NCI-H2196 (cell line): ENCODE measurements around the gene ZSCAN18.

Experiments
- DNase-seq: peaks from one replicate; lab custom pipeline; 2025; ENCODE audit not compliant: unreplicated experiment; lab: John Stamatoyannopoulos, UW

ZSCAN18 gene

DNA sequence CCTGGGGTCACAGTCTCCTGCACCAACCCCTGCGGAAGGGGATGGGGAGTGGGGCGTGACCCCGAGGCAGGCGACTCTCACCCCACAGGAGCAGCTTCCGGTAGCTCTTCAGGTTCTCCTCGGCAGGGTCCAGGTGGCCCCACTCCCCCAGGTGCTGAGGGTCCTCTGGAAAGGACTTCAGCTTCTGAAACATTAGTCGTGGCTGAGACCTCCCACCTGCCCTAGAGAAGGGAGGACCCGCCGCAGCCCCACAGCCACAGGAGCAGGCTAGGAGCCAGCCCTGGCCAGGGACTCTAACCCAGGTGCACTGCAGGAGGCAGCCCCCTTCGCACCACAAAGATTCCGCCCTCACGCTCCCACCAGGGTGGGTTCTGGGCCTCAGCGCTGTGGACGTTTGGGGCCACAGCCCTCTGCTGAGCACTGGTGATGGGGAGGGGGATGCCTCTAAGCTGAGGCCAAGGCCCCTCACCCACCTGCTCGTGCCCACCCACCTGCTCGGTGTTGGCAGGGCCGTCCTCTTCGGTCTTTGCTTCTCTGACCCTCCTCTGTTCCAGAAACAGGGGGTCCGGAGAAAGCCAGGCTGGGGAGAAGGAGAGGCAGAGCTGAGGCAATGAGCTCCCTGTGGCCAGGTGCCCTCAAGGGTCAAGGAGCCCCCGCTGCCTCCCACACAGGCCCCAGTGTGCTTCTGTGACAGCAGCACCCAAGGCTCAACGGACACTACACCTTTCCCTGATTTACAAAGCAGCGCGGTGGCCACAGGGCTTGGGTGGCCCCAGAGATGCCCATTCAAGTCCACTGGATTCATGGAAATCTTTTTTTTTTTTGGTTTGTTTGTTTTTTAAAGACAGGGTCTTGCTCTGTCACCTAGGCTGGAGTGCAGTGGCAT lies 11.0 kb downstream of the ZSCAN18 start:
- DNase-seq = no peak

DNA sequence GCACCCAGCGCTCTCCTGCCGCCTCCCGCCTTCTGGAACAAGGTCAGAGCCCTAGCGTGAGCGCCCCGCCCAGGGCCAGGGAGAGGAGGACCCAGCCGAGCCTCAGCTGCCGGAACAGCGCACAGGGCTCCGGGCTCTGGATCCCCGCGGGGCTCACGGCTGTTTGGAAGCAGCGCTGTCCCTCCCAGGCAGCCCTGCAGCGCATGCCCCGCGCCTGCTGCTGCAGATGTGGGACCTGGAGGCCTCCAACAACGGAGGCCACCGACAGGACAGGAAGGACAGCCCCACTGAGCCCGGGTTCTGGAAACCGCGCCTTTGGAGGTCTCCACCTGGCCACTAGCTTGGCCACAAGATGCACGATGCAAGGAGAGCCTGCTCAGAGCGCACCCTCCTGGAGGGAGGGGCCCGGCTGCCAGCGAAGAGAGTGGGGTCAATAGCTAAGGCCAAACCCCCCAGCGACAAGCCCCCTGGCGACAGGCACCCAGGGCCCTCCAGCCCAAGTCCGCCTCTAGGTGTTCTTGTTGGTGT lies 12.6 kb downstream of the ZSCAN18 start:
- DNase-seq = no peak

DNA sequence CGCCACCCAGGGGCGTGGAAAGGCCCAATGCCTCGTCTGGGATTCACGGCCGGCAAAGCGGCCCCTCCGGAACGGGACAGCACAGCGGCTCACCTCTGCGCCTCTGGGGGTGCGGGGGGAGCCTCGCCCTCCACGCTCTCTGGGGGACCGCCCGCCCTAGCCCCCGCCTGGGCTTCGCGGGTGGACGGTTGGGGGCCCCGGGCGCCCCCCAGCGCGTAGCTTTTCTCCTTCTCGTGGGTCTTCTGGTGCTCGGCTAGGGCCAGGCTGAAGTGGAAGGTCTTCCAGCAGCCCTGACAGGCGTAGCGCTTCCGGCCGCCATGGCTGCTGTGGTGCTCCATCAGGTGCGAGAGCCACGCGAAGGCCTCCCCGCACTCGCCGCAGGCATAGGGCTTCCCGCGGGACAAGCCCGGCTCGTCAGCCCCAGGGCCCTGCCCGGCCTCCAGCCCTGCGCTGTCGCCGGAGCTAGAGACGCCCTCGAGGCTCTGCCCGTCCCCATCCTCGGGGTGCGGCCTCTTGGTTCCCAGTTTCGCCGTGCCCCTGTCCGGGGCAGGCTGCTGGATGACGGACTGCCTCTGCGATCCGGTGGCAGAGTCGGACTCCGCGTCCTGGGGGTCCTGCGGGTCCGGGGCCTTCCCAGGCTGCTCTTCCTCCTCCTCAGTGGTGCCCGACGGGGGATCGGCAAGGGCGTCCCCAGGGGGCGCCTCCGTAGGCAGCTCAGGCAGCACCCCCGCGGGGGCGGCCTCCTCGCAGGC lies 13.3 kb downstream of the ZSCAN18 start:
- DNase-seq = no peak

DNA sequence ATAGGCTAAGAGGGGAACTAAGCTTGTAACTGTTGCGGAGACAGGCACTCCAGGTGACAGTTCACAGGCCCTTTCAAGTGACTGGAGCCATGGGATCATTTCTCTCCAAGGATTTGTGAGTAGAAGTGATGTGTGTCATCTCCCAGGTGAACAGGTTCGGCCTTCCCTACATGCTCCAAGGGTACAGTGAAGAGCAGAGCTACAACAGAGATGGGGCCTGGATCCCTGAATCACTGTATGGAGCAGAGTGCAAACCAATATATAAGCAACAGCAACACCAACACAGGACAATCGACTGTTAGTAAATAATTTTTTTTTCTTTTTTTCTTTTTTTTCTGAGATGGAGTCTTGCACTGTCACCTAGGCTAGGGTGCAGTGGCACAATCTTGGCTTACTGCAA lies 15.0 kb downstream of the ZSCAN18 start:
- no peak for DNase-seq

DNA sequence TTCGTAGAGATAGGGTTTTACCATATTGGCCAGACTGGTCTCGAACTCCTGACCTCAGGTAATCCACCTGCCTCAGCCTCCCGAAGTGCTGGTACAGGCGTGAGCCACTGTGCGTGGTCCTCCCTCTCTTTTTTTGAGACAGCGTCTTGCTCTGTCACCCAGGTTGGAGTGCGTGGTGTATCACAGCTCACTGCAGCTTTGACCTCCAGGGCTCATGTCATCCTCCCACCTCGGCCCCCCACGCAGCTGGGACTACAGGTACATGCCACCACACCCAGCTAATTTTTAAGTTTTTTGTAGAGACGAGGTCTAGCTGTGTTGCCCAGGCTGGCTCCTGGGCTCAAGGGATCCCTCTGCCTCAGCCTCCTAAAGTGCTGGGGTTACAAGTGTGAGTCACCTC lies 18.2 kb downstream of the ZSCAN18 start:
- DNase-seq = no peak

DNA sequence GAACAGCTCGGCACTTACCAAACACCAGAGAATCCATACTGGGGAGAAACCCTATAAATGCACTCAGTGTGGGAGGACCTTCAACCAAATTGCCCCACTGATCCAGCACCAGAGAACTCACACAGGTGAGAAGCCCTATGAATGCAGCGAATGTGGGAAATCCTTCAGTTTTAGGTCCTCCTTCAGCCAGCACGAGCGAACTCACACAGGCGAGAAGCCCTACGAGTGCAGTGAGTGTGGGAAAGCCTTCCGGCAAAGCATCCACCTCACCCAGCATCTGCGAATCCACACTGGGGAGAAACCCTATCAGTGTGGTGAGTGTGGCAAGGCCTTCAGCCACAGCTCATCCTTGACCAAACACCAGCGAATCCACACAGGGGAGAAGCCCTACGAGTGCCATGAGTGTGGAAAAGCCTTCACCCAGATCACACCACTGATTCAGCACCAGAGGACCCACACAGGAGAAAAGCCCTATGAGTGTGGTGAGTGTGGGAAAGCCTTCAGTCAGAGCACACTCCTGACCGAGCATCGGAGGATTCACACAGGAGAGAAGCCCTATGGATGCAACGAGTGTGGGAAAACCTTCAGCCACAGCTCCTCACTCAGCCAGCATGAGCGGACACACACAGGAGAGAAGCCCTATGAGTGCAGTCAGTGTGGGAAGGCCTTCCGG lies 30.7 kb downstream of the ZSCAN18 start:
- no peak for DNase-seq

DNA sequence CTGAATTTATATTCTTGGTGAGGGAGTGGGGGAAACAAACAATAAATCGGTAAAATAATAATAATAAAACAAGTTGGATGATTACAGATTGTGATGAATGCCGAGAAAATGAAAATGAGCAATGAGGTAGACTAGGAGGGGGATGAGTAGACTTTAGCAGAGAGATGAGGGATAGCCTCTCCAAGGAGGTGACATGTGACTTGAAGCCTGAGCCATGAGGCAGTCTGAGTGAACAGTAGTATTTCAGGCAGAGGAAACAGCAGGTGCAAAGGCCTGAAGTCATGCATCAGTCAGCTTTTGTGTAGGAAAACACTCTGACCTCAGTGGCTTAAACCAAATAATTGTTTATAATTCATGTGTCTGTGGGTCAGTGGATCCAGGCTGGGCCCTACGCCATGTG lies 34.3 kb downstream of the ZSCAN18 start:
- DNase-seq = no peak

DNA sequence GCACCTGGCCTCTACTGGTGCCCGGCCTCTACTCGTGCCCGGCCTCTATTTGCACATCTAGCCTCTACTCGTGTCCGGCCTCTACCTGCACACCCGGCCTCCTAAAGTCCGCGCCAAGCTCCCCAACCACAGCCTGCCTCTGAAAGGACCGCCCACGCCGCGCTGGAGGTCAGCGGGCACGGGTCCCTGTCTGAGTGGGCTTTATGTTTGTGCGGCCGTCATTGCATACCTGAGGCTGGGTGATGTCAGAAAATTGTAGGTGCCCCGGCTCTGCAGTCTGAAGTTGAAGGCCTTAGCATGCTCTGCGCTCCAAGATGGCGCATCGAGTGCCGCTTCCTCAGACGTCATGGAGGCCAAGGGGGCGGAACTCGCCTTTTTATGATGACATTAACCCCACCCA lies 37.8 kb downstream of the ZSCAN18 start:
- DNase-seq = no peak

DNA sequence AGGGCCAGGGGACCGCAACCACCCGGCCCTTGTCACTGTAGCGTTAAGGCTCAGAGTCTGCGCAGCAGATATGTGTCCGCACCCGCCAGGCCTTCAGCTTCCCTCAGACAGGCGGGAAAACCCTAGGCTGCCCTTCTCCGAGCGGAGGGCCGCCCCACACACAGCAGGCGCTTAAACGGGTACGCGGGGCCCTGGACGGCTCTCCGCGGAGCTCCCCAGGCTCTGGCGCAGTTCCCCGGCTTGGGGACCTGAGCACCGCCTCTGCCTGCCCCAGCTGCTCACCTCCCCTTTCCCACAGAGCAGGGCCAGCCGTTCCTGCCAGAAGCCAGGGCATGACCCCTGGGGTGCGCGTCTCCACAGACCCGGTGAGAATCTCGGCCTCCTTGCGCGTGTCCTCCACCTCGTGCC lies 38.4 kb downstream of the ZSCAN18 start:
- no peak for DNase-seq

DNA sequence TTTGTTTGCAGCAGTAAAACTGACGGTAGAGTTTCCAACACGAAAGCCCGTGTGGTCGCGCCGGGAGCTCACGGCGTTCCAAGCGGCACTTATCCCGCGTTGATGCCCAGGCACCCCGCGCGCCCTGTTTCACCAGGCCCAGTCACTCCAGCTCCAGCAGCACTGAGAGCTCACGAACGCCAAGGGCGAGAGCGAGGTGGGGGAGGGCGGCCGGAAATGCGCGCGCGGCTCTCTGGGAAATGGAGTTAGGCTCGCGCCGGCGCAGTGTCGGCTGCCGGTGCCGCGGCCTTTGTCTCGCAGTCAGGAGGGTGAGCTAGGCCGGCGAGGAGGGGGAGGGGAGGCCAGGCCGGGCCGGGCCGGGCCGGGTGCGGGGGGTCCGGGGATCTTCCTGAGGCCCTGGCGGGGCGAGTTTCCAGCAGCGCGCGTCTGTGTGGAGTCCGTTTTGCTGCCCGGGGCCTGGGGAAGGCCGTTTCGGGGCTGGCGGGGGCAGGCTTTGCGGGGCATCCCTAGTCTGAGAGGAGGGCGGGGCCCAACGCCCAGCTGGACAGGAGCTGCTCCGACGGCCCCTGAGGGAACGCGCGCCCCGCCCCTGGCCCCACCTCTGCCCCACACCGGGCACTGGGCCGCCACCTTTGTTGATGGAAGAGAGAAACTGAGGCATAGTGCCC lies 38.9 kb downstream of the ZSCAN18 start, which contains the start of gene ZNF135:
TSS of gene ZNF135 (plus strand) at position 280 of the 668 bp plus-strand sequence. CDS start 721 bp downstream, outside the sequence.
- no peak for DNase-seq

DNA sequence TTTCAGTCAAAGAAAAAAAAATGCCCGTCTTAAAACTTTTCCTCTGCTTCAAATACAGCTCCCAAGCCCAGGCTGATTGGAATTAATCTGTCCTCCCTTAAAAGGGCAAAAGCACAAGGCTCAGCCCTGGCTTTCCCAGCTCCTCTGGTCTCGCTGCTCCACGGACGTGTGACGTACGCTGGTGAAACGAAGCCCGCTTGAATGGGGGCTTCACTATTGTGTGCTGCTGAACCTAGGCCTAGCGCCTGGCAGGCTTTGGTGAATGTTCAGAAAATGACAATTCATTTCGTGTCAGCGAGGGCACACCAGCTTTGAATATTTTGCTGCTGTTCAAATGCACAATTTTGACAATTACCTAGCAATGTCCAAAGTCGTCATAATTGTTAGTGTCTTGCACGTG lies 39.6 kb downstream of the ZSCAN18 start:
- DNase-seq = no peak

DNA sequence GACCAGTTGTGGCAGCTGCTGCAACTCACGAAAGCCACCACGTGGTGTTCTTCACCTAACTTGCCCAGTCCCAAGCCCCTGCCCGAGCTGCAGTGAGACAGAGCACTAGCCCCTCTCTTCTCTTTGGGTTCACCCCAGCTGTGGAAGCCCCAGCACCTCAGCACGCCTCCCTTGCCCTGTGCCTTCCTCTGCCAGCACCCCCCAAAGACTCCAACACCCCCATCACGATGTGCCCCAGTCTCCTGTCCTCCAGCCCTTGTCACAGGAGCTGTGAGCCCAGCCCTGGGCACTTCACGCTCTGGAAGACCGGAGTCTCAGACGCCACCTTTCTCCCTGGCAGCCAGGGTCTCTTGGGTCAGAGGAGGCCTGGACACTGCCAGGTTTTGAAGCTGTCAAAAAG lies 41.2 kb downstream of the ZSCAN18 start:
- DNase-seq = no peak

DNA sequence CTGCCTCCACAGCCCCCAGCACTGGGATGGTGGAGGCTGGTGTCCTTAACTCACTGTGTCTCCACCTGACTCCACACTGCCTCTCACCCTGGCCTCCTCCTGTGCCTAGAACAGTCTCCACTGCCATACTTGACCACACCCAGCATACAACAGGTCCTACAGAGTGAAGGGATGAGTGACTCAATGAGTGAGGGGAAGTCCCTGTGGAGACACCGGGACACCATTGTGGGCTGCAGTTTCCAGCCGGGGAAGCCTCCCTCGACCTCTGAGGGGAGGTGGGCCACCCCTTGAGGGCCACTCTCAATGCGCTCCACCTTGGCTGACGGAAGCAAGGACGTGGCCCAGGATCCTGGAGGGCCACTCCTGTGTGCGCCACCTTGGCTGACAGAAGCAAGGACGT lies 41.8 kb downstream of the ZSCAN18 start:
- DNase-seq = no peak

DNA sequence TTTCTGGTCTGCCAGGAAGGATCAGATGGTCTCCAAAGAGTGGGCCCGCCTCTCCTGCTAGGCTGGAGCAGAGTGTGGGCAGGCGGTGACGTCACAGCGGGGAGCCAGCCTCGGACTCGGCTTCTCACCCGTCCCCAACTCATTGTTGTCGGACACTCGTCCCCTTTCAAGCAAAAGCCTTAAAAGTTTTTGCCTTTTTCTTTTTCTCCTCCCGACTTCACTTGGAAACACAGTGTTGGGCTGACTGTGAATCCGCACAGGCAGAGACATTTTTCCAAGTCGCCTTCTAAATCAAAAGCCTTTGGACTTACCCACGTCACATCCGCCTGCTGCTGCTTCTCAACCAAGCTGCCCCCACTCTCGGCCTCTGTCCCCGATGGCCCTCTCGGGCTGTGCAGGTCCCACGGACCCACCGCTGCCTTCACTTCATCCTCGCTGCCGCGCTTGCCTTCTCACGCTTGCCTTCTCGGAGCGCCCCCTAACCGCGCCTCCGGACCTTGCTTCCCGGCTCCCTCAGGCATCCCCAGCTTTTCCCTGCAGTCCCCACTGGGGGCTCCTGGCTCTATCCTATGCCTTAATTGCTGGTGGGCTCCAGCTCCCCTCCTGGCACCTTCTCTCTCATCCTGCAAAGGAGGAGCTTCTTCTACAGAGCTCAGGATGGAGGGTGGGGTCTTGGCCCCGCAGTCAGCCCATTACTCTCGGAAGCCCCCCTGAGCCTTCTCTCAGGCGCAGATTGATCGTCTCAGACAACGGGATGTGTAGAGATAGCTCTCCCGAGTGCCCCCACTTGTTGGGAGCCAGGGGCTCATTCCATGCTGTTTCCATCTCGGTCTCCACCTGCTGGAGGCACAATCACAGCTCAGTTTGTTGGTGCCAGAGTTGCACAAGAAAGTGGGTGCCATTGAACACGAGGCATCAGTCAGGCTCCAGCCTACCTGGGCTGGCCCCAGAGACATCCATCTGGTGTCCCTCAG lies 42.8 kb downstream of the ZSCAN18 start:
- DNase-seq = no peak

DNA sequence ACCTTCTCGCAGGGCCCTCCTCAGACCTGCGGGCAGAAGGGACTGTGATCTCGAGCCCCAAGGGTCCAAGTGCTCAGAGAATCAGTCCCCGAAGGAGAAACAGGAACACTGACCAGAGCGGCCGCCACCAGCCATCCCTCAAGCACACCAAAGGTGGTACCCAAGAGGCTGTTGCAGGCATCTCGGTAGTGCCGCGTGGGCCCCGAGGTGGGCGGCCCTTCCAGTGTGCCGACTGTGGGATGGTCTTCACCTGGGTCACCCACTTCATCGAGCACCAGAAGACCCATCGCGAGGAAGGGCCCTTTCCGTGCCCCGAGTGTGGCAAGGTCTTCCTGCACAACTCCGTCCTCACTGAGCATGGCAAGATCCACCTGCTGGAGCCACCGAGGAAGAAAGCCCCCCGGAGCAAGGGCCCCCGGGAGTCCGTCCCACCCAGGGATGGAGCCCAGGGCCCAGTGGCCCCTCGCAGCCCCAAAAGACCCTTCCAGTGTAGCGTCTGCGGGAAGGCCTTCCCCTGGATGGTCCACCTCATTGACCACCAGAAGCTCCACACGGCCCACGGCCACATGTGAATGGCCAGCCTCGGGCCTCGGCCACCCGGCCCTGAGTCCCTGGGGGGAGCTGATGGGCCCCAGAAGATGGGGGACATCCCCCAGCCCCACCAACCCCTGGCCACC lies 44.4 kb downstream of the ZSCAN18 start:
- no peak for DNase-seq

DNA sequence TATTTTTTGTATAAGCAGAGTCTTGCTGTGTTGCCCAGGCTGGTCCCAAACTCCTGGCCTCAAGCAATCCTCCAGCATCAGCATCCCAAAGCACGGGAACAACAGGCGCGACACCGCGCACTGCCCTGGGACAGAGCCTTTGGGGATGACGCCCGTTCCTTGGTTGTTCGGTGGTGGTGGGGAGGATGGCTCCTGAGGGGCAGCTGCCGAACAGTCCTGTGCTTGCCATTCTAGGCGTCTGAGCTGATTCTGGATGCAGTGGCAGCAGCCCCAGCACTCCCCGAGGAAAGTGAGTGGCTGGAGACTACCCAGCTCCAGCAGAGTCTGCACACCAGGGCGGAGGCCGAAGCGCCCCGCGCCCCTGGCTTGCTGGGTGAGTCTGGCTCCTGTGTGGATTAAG lies 45.8 kb downstream of the ZSCAN18 start:
- DNase-seq = no peak

DNA sequence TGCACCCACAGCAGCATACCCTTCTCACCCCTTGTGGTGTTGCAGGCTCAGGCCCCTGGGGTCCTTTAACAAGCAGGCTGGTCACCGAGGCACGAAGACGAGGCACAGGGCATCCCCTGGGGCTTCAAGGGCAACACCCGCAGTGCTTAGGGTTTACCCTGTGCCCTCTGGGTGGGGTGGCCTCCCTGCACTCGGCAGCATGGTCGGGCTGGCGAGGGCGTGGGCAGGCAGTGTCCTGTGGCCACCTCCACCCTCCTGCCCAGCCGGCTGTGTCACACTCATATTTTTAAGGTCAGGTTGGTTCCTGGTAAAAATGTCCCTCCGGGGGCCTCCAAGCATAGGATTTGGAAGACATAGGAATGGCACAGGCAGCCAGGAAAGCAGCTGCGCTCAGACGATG lies 50.4 kb downstream of the ZSCAN18 start:
- no peak for DNase-seq

DNA sequence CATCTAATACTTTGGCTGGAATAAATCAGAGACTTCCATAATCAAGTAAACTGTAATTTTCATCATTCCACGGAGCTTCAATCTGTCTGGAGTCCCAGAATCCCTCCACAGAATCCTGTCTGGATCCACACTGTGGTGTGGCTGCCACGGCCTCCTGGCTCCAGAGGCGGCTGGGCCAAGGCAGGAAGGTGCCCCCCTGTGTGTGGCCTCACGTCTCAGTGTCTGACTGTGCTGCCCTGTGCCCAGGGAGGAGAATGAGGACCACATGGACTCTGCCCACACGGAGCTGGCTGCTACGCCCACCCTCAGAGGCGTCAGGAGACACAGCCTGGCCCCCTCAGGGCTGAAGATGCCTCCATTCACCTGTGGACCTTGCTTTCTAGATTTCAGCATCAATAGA lies 51.2 kb downstream of the ZSCAN18 start:
- no peak for DNase-seq

DNA sequence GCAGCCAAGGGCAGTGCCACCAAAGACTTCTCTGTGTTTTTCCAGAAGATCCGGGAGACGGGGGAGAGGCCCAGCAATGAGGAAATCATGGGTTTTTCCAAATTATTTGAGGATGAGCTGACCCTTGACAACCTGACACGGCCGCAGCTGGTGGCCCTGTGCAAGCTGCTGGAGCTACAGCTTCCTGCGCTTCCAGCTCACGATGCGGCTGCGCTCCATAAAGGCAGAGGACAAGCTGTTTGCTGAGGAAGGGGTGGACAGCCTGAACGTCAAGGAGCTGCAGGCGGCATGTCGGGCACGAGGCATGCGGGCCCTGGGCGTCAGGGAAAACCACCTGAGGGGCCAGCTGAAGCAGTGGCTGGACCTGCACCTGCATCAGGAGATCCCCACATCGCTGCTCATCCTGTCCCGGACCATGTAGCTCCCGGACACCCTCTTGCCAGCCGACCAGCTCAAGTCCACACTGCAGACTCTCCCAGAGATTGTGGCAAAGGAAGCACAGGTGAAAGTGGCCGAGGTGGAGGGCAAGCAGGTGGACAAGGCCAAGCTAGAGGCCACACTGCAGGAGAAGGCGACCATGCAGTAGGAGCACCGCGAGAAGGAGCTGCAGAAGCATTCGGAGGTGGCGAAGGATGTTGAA lies 52.5 kb downstream of the ZSCAN18 start:
- DNase-seq = no peak
